GM21786 (cell line): ENCODE results near the gene TAAR5.
"Not testable (repeated sequence)": the region's sequence is repeated elsewhere in the genome, so short reads cannot be mapped to it uniquely, and the experiment has no call there.

Source experiments
- ATAC-seq: cut with Tn5 transposase; IDR thresholded peaks from one replicate; pipeline ENCODE4 v1.9.1; 2021; ENCODE audit not compliant: unreplicated experiment

The TAAR5 gene

GRCh38 chr6:132589454-132589853 lies at the start of gene TAAR5:
TSS of gene TAAR5 (minus strand) at chr6:132589741. CDS start at chr6:132589686, 55 bp downstream.
- ATAC-seq, result no peak

DNA sequence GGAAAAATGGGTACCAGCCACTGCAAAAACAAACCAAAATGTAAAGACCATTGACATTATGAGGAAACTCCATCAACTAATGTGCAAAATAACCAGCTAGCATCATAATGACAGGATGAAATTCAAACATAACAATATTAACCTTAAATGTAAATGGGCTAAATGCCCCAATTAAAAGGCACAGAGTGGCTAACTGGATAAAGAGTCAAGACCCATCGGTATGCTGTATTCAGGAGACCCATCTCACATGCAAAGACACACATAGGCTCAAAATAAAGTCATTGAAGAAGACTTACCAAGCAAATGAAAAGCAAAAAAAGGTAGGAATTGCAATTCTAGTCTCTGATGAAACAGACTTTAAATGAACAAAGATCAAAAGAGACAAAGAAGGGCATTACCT lies 47.6 kb upstream of the TAAR5 start:
- ATAC-seq, result not testable (repeated sequence)

GRCh38 chr6:132635906-132636305 lies 46.4 kb upstream of the TAAR5 start:
- not testable (repeated sequence) for ATAC-seq

DNA sequence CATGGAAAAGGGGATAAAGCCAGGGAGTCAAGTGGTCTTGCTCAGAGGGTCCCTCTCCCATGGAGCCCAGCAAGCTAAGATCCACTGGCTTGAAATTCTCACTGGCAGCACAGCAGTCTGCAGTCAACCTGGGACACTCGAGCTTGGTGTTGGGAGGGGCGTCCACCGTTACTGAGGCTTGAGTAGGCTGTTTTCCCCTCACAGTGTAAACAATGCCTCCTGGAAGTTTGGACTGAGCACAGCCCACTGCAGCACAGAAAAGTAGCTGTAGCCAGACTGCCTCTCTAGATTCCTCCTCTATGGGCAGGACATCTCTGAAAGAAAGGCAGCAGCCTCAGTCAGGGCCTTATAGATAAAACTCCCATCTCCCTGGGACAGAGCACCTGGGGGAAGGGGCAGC lies 45.7 kb upstream of the TAAR5 start:
- not testable (repeated sequence) for ATAC-seq

DNA sequence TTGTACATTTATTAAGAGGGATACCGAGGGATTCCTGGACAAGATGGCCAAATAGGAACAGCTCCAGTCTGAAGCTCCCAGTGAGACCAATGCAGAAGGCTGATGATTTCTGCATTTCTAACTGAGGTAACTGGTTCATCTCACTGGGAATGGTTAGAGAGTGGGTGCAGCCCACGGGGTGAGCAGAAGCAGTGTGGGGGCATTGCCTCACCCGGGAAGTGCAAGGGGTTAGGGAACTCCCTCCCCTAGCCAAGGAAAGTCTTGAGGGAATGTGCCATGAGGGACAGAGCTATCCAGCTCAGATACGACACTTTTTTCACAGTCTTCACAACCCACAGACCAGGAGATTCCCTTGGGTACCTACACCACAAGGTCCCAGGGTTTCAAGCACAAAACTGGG lies 45.3 kb upstream of the TAAR5 start:
- no peak for ATAC-seq

GRCh38 chr6:132633362-132633761 lies 43.8 kb upstream of the TAAR5 start:
- ATAC-seq, result no peak

GRCh38 chr6:132624175-132624574 lies 34.6 kb upstream of the TAAR5 start, which contains the start of gene TAAR2:
TSS of gene TAAR2 (minus strand) at chr6:132624275. CDS start at chr6:132624275, 0 bp downstream.
- ATAC-seq, result no peak

- ATAC-seq, result no peak
These were observed 33.7 kb upstream of the TAAR5 start for GRCh38 chr6:132623106-132623845.

- ATAC-seq, result no peak
These were observed 27.1 kb upstream of the TAAR5 start for GRCh38 chr6:132616677-132617076.

- peak; percentile 42 for ATAC-seq
These were observed 25.0 kb upstream of the TAAR5 start for GRCh38 chr6:132614554-132614953.

- no peak for ATAC-seq
These were observed 23.0 kb upstream of the TAAR5 start for GRCh38 chr6:132612449-132613108.

DNA sequence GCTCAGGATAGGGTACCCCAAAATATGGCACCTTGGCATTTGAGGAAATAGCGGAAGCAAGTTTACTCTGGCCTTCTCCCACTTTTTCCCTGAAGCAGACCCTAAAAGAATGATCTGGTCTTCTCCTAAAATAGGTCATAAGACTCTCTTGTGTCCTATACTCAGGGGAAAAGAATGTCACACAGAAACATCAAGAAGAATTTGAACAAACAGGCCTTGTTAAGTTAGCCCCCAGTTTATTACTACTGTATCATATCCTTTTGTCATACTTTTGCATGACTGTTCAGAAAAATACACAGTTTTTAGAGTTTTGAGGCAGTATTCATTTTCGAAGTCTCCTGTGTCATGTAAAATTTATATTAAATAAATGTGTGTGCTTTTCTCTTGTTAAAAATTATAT lies 22.1 kb upstream of the TAAR5 start:
- ATAC-seq, result no peak

DNA sequence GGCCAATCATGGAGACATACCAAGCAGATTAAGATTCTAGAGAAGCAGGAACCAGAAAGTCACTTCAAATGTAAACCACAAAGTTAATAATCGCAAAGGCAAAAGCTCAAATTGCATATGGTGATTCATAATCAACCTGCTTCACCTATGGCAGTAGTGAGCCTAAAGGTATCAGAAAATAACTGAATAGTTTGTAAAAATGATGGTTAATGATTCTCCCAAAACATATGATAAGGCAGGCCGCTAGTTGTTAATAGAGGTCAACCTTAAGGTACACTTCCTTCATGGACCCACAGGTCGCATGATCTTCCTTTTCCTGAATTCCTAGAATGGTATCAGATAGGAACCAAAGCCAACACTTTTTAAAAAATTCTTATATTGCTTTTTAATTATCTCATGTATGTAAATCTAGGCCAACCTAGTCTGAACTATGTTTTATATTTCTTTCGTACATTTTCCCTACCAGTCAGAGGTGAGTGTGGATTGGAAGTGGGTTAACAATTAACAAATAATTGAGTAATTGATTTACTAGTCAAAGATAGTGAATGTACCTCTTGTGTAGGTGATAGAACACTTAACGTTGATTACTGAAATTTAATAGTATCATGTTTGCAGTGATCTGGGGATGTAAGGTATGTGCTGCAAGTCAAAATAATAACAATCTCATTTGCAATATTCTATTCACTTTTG lies 18.1 kb upstream of the TAAR5 start:
- peak; percentile 62 for ATAC-seq

- ATAC-seq, result no peak
These were observed 15.2 kb upstream of the TAAR5 start for GRCh38 chr6:132604635-132605152.

- ATAC-seq, result not testable (repeated sequence)
These were observed 11.4 kb upstream of the TAAR5 start for GRCh38 chr6:132600900-132601299.

DNA sequence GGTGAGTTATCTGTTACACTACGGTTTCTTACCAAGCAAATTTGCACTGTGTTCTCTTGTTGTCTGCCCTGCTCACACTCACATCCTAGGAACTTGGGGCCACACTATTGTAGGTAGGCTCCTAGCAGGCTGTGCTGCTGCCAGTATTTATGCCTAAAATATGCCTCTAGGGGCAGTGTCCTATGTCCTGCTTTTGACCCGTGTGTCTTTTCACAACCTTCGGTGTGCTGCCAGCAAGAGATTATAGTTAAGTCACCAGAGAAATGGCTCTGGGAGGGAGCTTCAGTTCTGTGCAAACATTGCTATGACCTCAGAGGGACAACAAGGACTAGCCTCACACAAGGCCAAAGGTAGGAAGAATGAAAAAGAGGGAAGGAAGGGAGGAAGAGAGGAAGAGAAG lies 8.9 kb upstream of the TAAR5 start:
- peak; percentile 77 for ATAC-seq

- no peak for ATAC-seq
These were observed 6.7 kb upstream of the TAAR5 start for GRCh38 chr6:132596201-132596600.

- no peak for ATAC-seq
These were observed 3.3 kb upstream of the TAAR5 start for GRCh38 chr6:132592855-132593254.

DNA sequence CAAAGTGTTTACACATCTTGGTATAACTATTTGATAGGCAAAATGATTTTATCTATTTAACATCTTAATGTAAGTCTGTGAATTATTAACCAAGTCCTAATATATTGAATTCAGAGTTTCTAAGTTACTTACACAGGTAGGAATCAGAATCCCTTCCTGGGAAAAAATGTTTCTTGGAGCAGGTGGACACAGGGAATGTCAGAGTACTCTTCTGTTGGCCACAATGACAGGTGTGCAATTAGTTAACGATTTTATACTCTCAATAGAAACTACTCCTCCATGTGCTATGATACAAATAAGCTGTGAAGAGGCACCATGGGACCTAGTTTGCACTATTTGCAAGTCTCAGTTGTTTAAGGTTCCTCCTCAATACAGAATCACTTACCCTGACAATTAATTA lies 821 bp upstream of the TAAR5 start:
- ATAC-seq, result no peak

GRCh38 chr6:132587424-132587823 lies 2.1 kb downstream of the TAAR5 start:
- no peak for ATAC-seq

DNA sequence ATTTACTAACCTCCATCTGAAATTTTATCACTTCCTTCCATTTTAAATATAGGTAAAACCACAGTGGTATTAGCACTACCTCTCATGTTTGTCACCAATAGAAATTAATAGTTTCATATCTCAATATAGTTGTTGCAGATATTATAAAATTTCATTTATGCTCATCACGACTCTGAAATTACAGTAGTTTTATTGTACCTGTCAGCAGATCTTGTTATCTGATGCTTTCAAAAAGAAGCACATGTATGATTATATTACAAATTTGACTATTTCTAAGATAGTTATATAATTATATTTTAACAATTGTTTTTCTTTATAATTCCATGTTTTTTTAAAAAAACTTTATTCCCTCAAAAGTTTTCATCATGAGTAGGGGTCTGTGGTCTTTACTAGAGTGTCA lies 4.8 kb downstream of the TAAR5 start:
- no peak for ATAC-seq

DNA sequence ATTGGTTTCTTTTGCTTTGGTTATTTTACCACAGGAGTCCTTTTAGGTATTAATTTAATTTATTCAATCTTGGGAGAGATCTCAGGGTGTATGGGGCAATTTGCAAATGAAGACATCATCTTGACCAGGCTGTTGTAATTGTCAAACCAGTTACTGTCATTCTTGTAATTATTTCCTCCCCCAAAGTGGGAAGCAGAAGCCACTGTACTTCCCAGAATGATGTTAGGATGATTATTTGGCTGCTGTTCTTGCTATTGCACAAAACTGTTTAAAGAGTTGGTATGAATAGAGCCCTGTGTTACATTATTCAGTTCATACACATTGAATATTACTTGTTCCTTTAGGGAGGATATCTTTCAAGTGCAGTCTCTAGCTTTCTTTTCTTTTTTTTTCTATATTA lies 17.8 kb downstream of the TAAR5 start:
- ATAC-seq, result no peak
